ENCODE measurements around the gene CCDC92.
"Not testable (repeated sequence)": the region's sequence is repeated elsewhere in the genome, so short reads cannot be mapped to it uniquely, and the experiment has no call there.

CCDC92 gene

GRCh38 chr12:123948796-123949769, 23.5 kb downstream of the CCDC92 start:
- no peak for DNase-seq

- no peak for DNase-seq
Observed at GRCh38 chr12:123948401-123948795, 24.2 kb downstream of the CCDC92 start.

- DNase-seq: not testable (repeated sequence)
Observed at GRCh38 chr12:123947531-123947930, 25.1 kb downstream of the CCDC92 start.

DNA sequence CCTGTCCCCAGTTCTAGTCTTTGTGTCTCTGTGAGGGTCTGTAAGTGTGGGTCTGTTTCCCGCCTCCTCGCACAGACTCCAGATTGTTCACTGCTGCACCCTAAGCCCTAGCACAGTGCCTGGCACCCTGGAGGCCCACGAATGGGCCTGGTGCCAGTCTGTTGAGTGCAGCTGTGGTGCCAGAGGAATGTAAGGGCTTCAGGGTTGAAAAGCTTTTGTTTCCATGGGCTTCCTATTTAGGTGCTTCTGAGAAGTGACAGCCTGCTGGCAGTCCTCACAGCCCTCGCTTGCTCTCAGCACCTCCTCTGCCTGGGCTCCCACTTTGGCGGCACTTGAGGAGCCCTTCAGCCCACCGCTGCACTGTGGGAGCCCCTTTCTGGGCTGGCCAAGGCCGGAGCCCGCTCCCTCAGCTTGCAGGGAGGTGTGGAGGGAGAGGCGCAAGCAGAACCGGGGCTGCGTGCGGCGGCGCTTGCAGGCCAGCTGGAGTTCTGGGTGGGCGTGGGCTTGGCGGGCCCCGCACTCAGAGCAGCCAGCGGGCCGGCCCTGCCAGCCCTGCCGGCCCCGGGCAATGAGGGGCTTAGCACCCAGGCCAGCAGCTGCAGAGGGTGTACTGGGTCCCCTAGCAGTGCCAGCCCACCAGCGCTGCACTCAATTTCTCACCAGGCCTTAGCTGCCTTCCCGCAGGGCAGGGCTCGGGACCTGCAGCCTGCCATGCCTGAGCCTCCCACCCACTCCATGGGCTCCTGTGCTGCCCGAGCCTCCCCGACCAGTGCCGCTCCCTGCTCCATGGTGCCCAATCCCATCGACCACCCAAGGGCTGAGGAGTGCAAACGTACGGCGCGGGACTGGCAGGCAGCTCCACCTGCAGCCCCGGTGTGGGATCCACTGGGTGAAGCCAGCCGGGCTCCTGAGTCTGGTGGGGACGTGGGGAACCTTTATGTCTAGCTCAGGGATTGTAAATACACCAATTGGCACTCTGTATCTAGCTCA, 25.8 kb downstream of the CCDC92 start:
- not testable (repeated sequence) for DNase-seq

DNA sequence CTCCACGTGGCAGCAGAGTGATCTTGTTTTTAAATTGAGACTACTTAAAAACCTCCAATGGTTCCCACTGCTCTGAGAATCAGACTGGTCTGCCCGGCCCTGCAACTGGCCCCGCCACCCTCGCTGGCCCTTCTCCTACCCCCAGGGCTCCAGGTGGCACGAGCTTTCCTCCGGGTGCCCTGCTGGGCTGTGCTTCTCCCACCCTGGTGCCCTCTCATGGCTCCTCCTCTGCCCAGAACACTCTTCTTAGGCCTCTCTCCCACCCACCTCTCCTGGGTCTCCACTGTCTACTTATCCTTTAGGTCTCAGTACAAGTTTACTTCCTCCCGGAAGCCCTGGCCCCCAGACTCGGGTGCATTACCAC, 26.5 kb downstream of the CCDC92 start:
- no peak for DNase-seq

- DNase-seq: no peak
Observed at GRCh38 chr12:123945287-123946151, 27.1 kb downstream of the CCDC92 start.

DNA sequence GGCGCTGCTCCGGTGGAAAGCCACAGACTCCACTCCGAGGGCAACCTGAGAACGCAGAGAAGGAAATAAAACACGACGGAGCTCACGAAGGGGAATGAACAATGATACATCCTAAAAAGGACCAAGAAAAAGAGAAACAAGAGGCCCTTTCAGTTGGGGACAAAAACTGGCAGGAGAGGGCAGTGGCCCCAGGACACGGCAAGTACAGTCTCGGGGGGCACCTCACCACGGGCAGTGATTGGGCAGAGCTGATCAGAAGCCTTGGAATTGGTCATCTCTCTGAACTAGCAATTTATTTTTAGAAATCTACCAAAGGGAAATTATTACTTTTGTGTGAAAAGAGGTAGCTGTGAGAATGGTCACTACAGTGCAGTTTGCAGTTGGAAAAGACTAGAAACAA, 27.9 kb downstream of the CCDC92 start:
- DNase-seq: no peak

DNA sequence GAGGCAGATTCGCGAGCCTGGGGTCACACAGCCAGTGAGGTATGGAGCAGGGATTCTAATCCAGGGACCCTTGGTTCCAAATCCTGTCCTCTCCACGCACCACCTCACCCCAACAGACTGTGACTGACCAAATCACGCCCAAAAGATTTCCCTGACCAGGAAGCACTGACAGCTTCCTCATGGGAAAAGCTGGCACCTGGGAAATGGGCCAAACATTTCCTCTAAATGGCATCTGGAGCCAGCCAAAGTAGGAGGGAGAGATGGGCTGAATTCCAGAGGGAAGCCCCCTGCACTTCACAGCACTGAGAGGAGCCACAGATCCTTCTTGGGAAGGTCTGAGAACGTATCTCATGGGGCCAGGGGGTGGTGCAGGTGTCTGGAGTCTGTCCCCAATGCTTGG, 28.8 kb downstream of the CCDC92 start:
- DNase-seq: no peak

DNA sequence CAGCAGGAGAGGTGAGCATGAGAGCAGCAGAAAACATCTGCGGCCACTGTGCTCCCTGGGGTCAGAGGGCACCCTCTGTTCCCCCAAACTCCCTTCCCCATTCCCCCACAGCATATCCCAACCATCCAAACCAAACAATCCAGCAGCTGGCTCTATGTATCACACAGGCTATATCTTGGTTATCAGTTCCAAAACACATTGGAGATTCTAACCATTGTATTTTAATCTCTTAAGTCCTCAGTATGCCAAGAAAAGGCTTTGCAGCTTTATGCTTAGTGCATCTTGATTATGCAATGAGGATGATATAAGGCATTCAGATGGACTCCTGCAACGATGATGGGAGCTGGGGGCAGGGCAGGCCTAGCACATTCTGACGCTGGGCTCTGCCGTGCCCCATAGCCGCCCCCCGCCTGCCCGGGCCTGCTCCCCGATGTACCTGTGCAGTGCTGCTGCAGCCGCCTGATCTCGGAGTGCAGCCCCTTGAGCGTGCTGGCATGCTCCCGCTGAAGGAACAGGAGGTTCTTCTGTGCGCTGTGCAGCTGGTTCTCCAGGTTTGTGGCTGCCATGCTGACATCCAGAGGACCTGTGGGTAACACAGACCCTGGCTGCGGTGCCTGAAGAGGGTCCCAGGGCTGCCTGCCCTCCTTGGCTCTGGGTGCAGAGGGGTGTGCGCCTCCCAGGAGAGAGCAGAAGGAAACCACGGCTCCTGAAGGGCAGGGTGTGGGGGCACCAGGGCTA, 29.6 kb downstream of the CCDC92 start:
- DNase-seq: no peak

DNA sequence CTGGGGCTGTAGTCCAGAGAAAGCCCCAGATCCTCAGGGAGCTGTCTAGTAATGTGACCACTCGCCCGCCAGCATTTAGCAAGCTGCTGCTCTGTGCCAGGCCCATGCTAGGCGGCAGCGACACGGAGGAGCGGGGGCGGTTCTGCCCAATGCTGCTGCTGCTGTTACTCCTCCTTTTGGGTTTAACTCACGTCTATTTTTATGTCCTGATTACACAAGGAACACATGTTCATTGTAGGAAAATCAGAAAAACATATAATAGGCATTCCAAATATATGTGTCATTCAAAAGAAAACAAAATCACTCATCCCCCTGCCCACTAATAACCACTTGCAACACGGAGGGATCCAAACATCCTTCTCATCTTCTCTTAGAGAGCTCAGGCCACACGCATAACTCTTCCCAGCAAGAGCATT, 30.4 kb downstream of the CCDC92 start:
- DNase-seq: no peak

- no peak for DNase-seq
Observed at GRCh38 chr12:123941624-123942237, 30.9 kb downstream of the CCDC92 start.

DNA sequence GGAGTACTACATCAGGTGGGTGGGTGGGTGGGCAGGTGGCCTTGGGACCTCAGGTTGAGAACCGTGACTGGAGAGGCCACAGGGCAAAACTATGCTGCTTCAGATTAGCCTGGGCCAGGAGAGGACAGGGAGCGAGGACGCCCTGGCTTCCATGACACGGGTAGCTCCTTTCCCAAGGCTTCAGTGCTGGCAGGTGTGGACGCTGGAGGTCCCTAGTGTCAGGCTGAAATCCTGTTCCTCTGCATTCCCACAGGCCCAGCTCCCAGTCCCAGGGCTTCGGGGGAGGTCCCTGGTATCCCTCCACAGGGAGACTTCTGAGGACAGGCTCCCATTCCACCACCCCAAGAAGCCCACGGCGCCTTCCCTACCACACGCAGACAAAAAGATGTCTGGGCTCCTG, 31.6 kb downstream of the CCDC92 start:
- no peak for DNase-seq

- DNase-seq: no peak
Observed at GRCh38 chr12:123940627-123940966, 32.0 kb downstream of the CCDC92 start.

GRCh38 chr12:123939716-123940626, 32.7 kb downstream of the CCDC92 start:
- DNase-seq: no peak

- DNase-seq: no peak
Observed at GRCh38 chr12:123938679-123939480, 33.8 kb downstream of the CCDC92 start.

DNA sequence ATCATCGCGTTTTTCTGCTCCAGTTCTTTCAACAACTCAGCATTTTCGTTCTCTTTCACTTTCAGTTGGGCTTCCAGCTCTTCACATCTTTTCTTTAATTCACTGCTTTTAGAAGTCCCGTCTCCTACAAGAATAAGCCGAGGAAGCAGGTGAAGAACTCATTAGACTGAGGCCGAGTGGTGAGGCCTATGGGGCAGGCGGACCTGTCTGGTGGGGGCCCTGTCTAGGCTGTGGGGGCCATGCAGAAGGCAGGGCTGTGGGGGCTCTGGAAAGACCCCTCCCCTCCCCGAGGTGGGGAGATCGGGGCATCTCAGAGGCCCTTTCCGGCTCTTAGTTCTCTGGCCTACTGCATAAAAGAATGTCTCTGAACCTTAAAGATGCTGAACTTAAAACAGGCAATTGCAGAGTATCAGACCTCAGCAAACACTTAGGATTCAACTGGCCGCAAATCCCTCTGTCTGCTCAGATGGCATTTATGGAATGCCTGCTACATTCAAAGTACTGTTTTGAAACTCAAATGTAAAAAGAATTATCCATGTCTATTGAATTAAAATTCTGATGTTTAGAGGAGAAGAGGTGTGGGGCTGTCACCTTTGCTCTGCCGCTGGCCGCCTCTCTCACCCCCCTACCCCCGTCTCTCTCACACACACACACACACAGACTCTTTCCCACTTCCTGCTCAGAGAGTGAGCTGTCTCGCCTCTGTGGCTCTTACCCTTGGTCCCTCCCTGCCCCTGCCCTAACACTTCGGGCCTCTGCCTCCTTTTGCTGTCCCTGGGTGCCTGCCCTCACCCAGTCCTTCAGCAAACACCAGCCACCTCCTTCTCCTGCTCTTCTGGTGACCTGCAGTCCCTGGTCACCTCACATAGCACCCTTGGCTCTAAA, 34.7 kb downstream of the CCDC92 start:
- no peak for DNase-seq

DNA sequence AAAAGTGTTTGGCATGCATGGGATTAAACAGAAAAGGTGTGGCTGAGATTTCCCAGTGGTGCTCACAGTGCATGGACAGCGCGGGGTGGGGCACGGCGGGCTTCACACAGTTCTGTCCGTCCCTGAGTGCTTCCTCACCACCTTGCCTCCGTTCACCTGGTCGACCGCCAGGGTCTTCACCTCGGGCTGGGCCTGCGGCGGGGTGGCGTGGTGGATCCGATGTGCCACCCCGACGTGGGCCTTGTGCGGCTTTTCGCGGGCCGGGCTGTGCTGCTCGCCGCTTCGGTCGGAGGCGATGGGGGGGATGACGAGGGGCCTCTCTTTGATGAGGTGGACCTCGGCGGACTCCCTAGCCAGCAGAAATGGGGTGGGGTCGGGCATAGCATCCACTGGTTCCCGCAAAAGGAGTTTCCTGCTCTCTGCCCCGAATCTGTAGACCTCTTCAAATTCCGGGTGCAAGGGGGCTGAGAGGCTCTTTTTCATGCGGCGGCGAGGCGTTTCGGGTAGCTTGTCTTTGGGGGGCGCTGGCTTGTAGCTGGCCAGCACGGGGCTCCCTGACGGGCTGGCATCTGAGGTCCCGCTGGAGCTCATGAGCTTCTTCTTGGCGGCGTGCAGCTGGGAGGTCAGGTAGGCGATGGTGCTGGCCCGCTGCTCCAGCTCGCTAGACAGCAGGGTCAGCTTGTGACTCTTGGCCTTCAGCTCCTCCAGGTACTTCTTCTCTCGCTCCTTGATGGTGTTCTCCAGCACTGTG, 35.5 kb downstream of the CCDC92 start:
- no peak for DNase-seq

GRCh38 chr12:123936471-123936870, 36.2 kb downstream of the CCDC92 start:
- no peak for DNase-seq

Measured in COR-L47 (cell line).